Ishikawa (cell line): ENCODE measurements around the gene COQ10B.

Experiments used
- CEBPB ChIP-seq: IDR thresholded peaks from 2 replicates; pipeline ENCODE4 v1.6.1; 2012
- TAF1 ChIP-seq: IDR thresholded peaks from 2 replicates; pipeline ENCODE4 v1.6.1; 2012; ENCODE audit warnings: low read depth, mild to moderate bottlenecking
- TCF12 ChIP-seq: IDR thresholded peaks from 2 replicates; pipeline ENCODE4 v1.6.1; 2012; ENCODE audit warnings: low read depth
- YY1 ChIP-seq: IDR thresholded peaks from 2 replicates; pipeline ENCODE4 v1.6.1; 2012; ENCODE audit warnings: low read depth
- TF ChIP-seq, protein P1 (sequence below): IDR thresholded peaks from 2 replicates; pipeline ENCODE4 v1.6.1; 2012
- TF ChIP-seq, protein P2 (sequence below): IDR thresholded peaks from 2 replicates; pipeline ENCODE4 v1.6.1; 2012; ENCODE audit warnings: low read depth, mild to moderate bottlenecking

DNA sequence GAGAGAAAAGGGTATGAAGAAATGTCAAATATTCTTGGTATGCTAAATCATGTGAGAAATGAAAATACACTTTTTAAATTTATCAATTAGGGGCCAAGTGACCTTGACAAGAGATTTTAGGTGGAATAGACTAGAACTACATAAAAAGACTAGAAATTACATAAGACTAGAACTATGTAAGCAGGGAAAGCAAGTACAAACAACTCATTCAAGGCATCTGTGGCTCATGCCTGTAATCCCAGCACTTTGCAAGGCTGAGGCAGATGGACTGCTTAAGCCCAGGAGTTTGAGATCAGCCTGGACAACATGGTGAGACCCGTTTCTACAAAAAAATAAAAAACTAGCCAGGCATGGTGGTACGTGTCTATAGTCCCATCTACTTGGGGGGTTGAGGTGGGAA lies 38.8 kb upstream of the COQ10B start:
- TF ChIP-seq YY1: no peak
- TF ChIP-seq TCF12: no peak
- TF ChIP-seq, protein P1, sequence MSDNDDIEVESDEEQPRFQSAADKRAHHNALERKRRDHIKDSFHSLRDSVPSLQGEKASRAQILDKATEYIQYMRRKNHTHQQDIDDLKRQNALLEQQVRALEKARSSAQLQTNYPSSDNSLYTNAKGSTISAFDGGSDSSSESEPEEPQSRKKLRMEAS: no peak
- TF ChIP-seq, protein P2, sequence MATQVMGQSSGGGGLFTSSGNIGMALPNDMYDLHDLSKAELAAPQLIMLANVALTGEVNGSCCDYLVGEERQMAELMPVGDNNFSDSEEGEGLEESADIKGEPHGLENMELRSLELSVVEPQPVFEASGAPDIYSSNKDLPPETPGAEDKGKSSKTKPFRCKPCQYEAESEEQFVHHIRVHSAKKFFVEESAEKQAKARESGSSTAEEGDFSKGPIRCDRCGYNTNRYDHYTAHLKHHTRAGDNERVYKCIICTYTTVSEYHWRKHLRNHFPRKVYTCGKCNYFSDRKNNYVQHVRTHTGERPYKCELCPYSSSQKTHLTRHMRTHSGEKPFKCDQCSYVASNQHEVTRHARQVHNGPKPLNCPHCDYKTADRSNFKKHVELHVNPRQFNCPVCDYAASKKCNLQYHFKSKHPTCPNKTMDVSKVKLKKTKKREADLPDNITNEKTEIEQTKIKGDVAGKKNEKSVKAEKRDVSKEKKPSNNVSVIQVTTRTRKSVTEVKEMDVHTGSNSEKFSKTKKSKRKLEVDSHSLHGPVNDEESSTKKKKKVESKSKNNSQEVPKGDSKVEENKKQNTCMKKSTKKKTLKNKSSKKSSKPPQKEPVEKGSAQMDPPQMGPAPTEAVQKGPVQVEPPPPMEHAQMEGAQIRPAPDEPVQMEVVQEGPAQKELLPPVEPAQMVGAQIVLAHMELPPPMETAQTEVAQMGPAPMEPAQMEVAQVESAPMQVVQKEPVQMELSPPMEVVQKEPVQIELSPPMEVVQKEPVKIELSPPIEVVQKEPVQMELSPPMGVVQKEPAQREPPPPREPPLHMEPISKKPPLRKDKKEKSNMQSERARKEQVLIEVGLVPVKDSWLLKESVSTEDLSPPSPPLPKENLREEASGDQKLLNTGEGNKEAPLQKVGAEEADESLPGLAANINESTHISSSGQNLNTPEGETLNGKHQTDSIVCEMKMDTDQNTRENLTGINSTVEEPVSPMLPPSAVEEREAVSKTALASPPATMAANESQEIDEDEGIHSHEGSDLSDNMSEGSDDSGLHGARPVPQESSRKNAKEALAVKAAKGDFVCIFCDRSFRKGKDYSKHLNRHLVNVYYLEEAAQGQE: no peak
- TF ChIP-seq CEBPB: no peak
- TF ChIP-seq TAF1: no peak
